ENCODE data around the gene TMEM131. TPM values are rescaled to one million over a fixed set of nuclear protein-coding genes. Genes with fewer than 3 reads are reported as not detected.

The TMEM131 gene
- total RNA-seq, 2 donors from 2014 or later: 39.0 to 43.0 TPM

- no peak for TF ChIP-seq CTCF (conservative IDR thresholded peaks at IDR 0.05)
- Mint-ChIP-seq H3K27ac (peak overlapping the region; percentile 65), H3K4me3 (no peak overlapping the region), H3K4me1 (peaks cover 70% of the 10 kb centered on the region), H3K27me3 (ENCODE audit: insufficient read depth) (no peaks in the 10 kb centered on the region), H3K9me3 (no peaks in the 10 kb centered on the region), H3K36me3 (ENCODE audit: low read depth) (no peaks in the 10 kb centered on the region)
- Histone ChIP-seq H3K9ac (ENCODE audit: extremely low read depth, low read length, poor library complexity, severe bottlenecking) (no peak overlapping the region), H3K27ac (ENCODE audit: low read depth, low read length) (no peak overlapping the region), H3K9me3 (ENCODE audit: control insufficient read depth, low read length) (no peaks in the 10 kb centered on the region), H3K36me3 (ENCODE audit: control insufficient read depth, insufficient read depth, low read length) (no peaks in the 10 kb centered on the region), H3K4me3 (ENCODE audit: low read length) (no peak overlapping the region), H3K4me1 (ENCODE audit: control insufficient read depth, insufficient read depth, low read length) (peaks cover 20% of the 10 kb centered on the region), H3K27me3 (ENCODE audit: control insufficient read depth, insufficient read depth, low read length, poor library complexity, severe bottlenecking) (no peaks in the 10 kb centered on the region)
- WGBS, 2 experiments (ENCODE audit: insufficient coverage in 1 of 2, insufficient read length in 1 of 2): 80 to 100% methylated on average over 1 to 2 of the region's 2 CpGs
- peak; percentile 53 for DNase-seq
These were observed 36.3 kb upstream of the TMEM131 start for GRCh38 chr2:98032086-98032485.

GRCh38 chr2:98029718-98030222, 34.0 kb upstream of the TMEM131 start:
- peak; percentile 43 for DNase-seq
- H3K27ac ChIP-seq (ENCODE audit: low read depth, low read length): no peak overlapping the region
- H3K27me3 ChIP-seq (ENCODE audit: control insufficient read depth, insufficient read depth, low read length, poor library complexity, severe bottlenecking): no peaks in the 10 kb centered on the region
- no peak overlapping the region for H3K9ac ChIP-seq (ENCODE audit: extremely low read depth, low read length, poor library complexity, severe bottlenecking)
- Mint-ChIP-seq H3K4me1 (peaks cover 58% of the 10 kb centered on the region), H3K27ac (no peak overlapping the region), H3K36me3 (ENCODE audit: low read depth) (no peaks in the 10 kb centered on the region), H3K27me3 (ENCODE audit: insufficient read depth) (no peaks in the 10 kb centered on the region), H3K9me3 (no peaks in the 10 kb centered on the region), H3K4me3 (no peak overlapping the region)
- no peaks in the 10 kb centered on the region for H3K9me3 ChIP-seq (ENCODE audit: control insufficient read depth, low read length)
- H3K4me1 ChIP-seq (ENCODE audit: control insufficient read depth, insufficient read depth, low read length): peaks cover 12% of the 10 kb centered on the region
- no peaks in the 10 kb centered on the region for H3K36me3 ChIP-seq (ENCODE audit: control insufficient read depth, insufficient read depth, low read length)
- no peak overlapping the region for H3K4me3 ChIP-seq (ENCODE audit: low read length)
- 91 to 100% methylated on average over 4 to 6 of the region's 6 CpGs for WGBS, 2 experiments (ENCODE audit: insufficient coverage in 1 of 2, insufficient read length in 1 of 2)
- no peak for TF ChIP-seq CTCF (conservative IDR thresholded peaks at IDR 0.05)

- Mint-ChIP-seq H3K36me3 (ENCODE audit: low read depth) (no peaks in the 10 kb centered on the region), H3K27me3 (ENCODE audit: insufficient read depth) (no peaks in the 10 kb centered on the region), H3K4me1 (peaks cover 51% of the 10 kb centered on the region), H3K27ac (no peak overlapping the region), H3K4me3 (no peak overlapping the region), H3K9me3 (no peaks in the 10 kb centered on the region)
- Histone ChIP-seq H3K4me1 (ENCODE audit: control insufficient read depth, insufficient read depth, low read length) (peaks cover 12% of the 10 kb centered on the region), H3K27ac (ENCODE audit: low read depth, low read length) (no peak overlapping the region), H3K9ac (ENCODE audit: extremely low read depth, low read length, poor library complexity, severe bottlenecking) (no peak overlapping the region), H3K36me3 (ENCODE audit: control insufficient read depth, insufficient read depth, low read length) (no peaks in the 10 kb centered on the region), H3K9me3 (ENCODE audit: control insufficient read depth, low read length) (no peaks in the 10 kb centered on the region), H3K4me3 (ENCODE audit: low read length) (no peak overlapping the region), H3K27me3 (ENCODE audit: control insufficient read depth, insufficient read depth, low read length, poor library complexity, severe bottlenecking) (no peaks in the 10 kb centered on the region)
- 96 to 98% methylated on average over 6 to 12 of the region's 12 CpGs for WGBS, 2 experiments (ENCODE audit: insufficient coverage in 1 of 2, insufficient read length in 1 of 2)
- TF ChIP-seq CTCF (conservative IDR thresholded peaks at IDR 0.05): no peak
- DNase-seq: peak; percentile 30
These were observed 33.4 kb upstream of the TMEM131 start for GRCh38 chr2:98028931-98029717.

Data from endodermal cell (in vitro differentiated cells).